Measurements from ENCODE around the gene NSUN7.

- TF ChIP-seq SUZ12 (IDR thresholded peaks at IDR 0.05; ENCODE audit: extremely low read depth, insufficient read depth, insufficient read length) (no peak), YY1 (IDR thresholded peaks at IDR 0.05; ENCODE audit: insufficient read depth, insufficient read length) (no peak), ZNF274 (IDR thresholded peaks at IDR 0.05; ENCODE audit: low read depth, low read length) (no peak)
Observed at GRCh38 chr4:40729555-40729954, 20.2 kb upstream of the NSUN7 start.
